NB4 (cell line): ENCODE data around the gene EXOSC2.

Experiments
- CTCF ChIP-seq: IDR thresholded peaks from one replicate; pipeline ENCODE4 v1.5.1; 2012; ENCODE audit warnings: low read depth, low read length
- MAX ChIP-seq: IDR thresholded peaks from 2 replicates; pipeline ENCODE4 v1.6.1; 2011; ENCODE audit warnings: low read depth, low read length
- MYC ChIP-seq: IDR thresholded peaks from 2 replicates; pipeline ENCODE4 v1.6.1; 2011; ENCODE audit warnings: low read depth, low read length
- POLR2A ChIP-seq: IDR thresholded peaks from 2 replicates; pipeline ENCODE4 v1.6.1; 2011; ENCODE audit warnings: mild to moderate bottlenecking; ENCODE audit not compliant: insufficient read length; ENCODE audit errors: extremely low read depth

- TF ChIP-seq CTCF (no peak), POLR2A (no peak), MAX (no peak), MYC (no peak)
Observed at GRCh38 chr9:130685104-130685503, 8.5 kb upstream of the EXOSC2 start.
